Left ventricle myocardium inferior (tissue), 1 donor: ENCODE measurements around the gene STIM1. TPM values are rescaled to one million over a fixed set of nuclear protein-coding genes. Genes with fewer than 3 reads are reported as not detected.

Experiments used
- DNase-seq: peaks from one replicate; pipeline ENCODE4 v3.0.0-alpha.2; 2020
- H3K27ac ChIP-seq: fragments of 200-600 bp; replicated peaks from 2 replicates; pipeline ENCODE4 v1.8.0; 2021
- H3K27me3 ChIP-seq: fragments of 200-600 bp; 2 replicates; pipeline ENCODE4 v1.8.0; 2021; ENCODE audit warnings: low read depth
- H3K36me3 ChIP-seq: fragments of 200-600 bp; 2 replicates; pipeline ENCODE4 v1.8.0; 2021
- H3K4me1 ChIP-seq: fragments of 200-600 bp; 2 replicates; pipeline ENCODE4 v1.8.0; 2021
- H3K4me3 ChIP-seq: fragments of 200-600 bp; 2 replicates; pipeline ENCODE4 v1.8.0; 2021; ENCODE audit warnings: mild to moderate bottlenecking, moderate library complexity
- H3K9me3 ChIP-seq: fragments of 200-600 bp; replicated peaks from 2 replicates; pipeline ENCODE4 v1.8.0; 2021
- CTCF ChIP-seq: fragments of 200-600 bp; IDR thresholded peaks from 2 replicates; pipeline ENCODE4 v1.8.0; 2021; ENCODE audit warnings: antibody characterized with exemption, mild to moderate bottlenecking, borderline replicate concordance
- intact Hi-C: fragments of 100-400 bp; cut with micrococcal nuclease; formaldehyde crosslinking; loops from one replicate; pipeline ENCODE4 v1.11.0; 2022
- total RNA-seq: library from RNA; stranded (reverse); fragmentation: NEBNext Ultra II Directional; extraction: Animal tissue kit (Norgen Biotek cat#: 25700); gene quantifications from one replicate; pipeline ENCODE4 v1.2.1, GENCODE V29; 2021
- donor health status: DM: no; HTN: yes; CAD: no; lungs with severe emphysema.

The STIM1 gene
- total RNA-seq, 1 donor from 2014 or later = 32.0 TPM

- TF ChIP-seq CTCF = no peak
- intact Hi-C loops = no loop called here
Measured at GRCh38 chr11:4098026-4098621, 242.7 kb downstream of the STIM1 start.

GRCh38 chr11:4102711-4103110, 247.2 kb downstream of the STIM1 start:
- intact Hi-C loops = no loop called here
- TF ChIP-seq CTCF = no peak
- H3K27ac ChIP-seq = no peak overlapping the region

More at GRCh38 chr11:4098026-4098621, 242.7 kb downstream of the STIM1 start:
- no peak for DNase-seq
- peaks cover 5% of the 10 kb centered on the region for H3K36me3 ChIP-seq
- no peaks in the 10 kb centered on the region for H3K9me3 ChIP-seq
- no peak overlapping the region for H3K4me3 ChIP-seq
- H3K27ac ChIP-seq = no peak overlapping the region
- peaks cover 26% of the 10 kb centered on the region for H3K4me1 ChIP-seq
- no peaks in the 10 kb centered on the region for H3K27me3 ChIP-seq

GRCh38 chr11:4103269-4103668, 247.8 kb downstream of the STIM1 start:
- Histone ChIP-seq H3K4me3 (no peak overlapping the region), H3K27me3 (no peaks in the 10 kb centered on the region), H3K9me3 (no peaks in the 10 kb centered on the region), H3K27ac (no peak overlapping the region), H3K4me1 (no peaks in the 10 kb centered on the region), H3K36me3 (peaks cover 32% of the 10 kb centered on the region)
- TF ChIP-seq CTCF = no peak
- no peak for DNase-seq
- intact Hi-C loops = no loop called here

More at GRCh38 chr11:4102711-4103110, 247.2 kb downstream of the STIM1 start:
- Histone ChIP-seq H3K4me1 (no peaks in the 10 kb centered on the region), H3K36me3 (peaks cover 32% of the 10 kb centered on the region), H3K4me3 (no peak overlapping the region), H3K9me3 (no peaks in the 10 kb centered on the region), H3K27me3 (no peaks in the 10 kb centered on the region)
- no peak for DNase-seq

GRCh38 chr11:4105916-4106315, 250.5 kb downstream of the STIM1 start:
- H3K27ac ChIP-seq = no peak overlapping the region
- no peaks in the 10 kb centered on the region for H3K4me1 ChIP-seq
- H3K4me3 ChIP-seq = no peak overlapping the region
- no peaks in the 10 kb centered on the region for H3K9me3 ChIP-seq
- peaks cover 54% of the 10 kb centered on the region for H3K36me3 ChIP-seq
- TF ChIP-seq CTCF = no peak
- no peak for DNase-seq
- intact Hi-C loops = no loop called here
- H3K27me3 ChIP-seq = no peaks in the 10 kb centered on the region

- Histone ChIP-seq H3K4me3 (no peak overlapping the region), H3K9me3 (no peaks in the 10 kb centered on the region), H3K27ac (no peak overlapping the region), H3K4me1 (no peaks in the 10 kb centered on the region), H3K27me3 (no peaks in the 10 kb centered on the region), H3K36me3 (peaks cover 86% of the 10 kb centered on the region)
- intact Hi-C loops = no loop called here
- DNase-seq = no peak
- no peak for TF ChIP-seq CTCF
Measured at GRCh38 chr11:4111834-4112233, 256.4 kb downstream of the STIM1 start.
